PC-9 (cell line): Measurements from ENCODE around the gene NDUFAF2. TPM values are rescaled to one million over a fixed set of nuclear protein-coding genes. Genes with fewer than 3 reads are reported as not detected.
A peak's percentile ranks its signal among the peaks of the same experiment; 100 is the strongest.

Experiments
- BruUV-seq: library from RNA; stranded (reverse); fragments of 400-500 nt; replicated peaks from 2 replicates; lab custom pipeline; 2021; lab: Mats Ljungman, UMichigan
- CTCF ChIA-PET: fragments of 300-600 bp; sonication (Branson Sonifier 250); formaldehyde crosslinking; loops from one replicate; lab custom pipeline; 2022; ENCODE audit warnings: antibody characterized with exemption; lab: Charles Lee
- POLR2A ChIA-PET: fragments of 300-600 bp; sonication (Branson Sonifier 250); formaldehyde crosslinking; loops from one replicate; lab custom pipeline; 2022; ENCODE audit warnings: antibody characterized with exemption; ENCODE audit not compliant: unreplicated experiment; lab: Charles Lee
- DNase-seq, 2 experiments: peaks; one replicate each; pipeline versions ENCODE4 v3.0.0 to v3.0.0-alpha.2; 2015 to 2022; ENCODE audit warnings: mixed read lengths in 1 of 2
- H2AFZ ChIP-seq: fragments of 200-600 bp; sonication (generic); 2 replicates; pipeline ENCODE4 v1.8.1; 2017; ENCODE audit warnings: antibody characterized with exemption
- H3F3A ChIP-seq: fragments of 200-600 bp; sonication (generic); 2 replicates; pipeline ENCODE4 v1.8.1; 2017; ENCODE audit warnings: antibody characterized with exemption, mild to moderate bottlenecking, low read depth; ENCODE audit not compliant: insufficient read depth
- H3K27ac ChIP-seq: fragments of 200-600 bp; sonication (generic); 2 replicates; pipeline ENCODE4 v1.6.1; 2016; ENCODE audit warnings: mixed run types
- H3K27me3 ChIP-seq: fragments of 200-600 bp; sonication (generic); 2 replicates; pipeline ENCODE4 v1.6.1; 2016; ENCODE audit warnings: low read depth, mixed run types; ENCODE audit not compliant: insufficient read depth
- H3K36me3 ChIP-seq: fragments of 200-600 bp; sonication (generic); 2 replicates; pipeline ENCODE4 v1.6.1; 2016; ENCODE audit warnings: low read depth, mixed run types
- H3K4me1 ChIP-seq: fragments of 200-600 bp; sonication (generic); replicated peaks from 2 replicates; pipeline ENCODE4 v1.6.1; 2016; ENCODE audit warnings: mixed run types; ENCODE audit not compliant: insufficient read depth
- H3K4me2 ChIP-seq: fragments of 200-600 bp; sonication (generic); 2 replicates; pipeline ENCODE4 v1.6.1; 2017; ENCODE audit warnings: mixed run types
- H3K4me3 ChIP-seq: fragments of 200-600 bp; sonication (generic); 2 replicates; pipeline ENCODE4 v1.6.1; 2016; ENCODE audit warnings: mixed run types
- H3K79me2 ChIP-seq: fragments of 200-600 bp; sonication (generic); 2 replicates; pipeline ENCODE4 v1.6.1; 2017; ENCODE audit warnings: low read depth, mixed run types
- H3K9me2 ChIP-seq: fragments of 200-600 bp; sonication (generic); 2 replicates; pipeline ENCODE4 v1.8.1; 2017; ENCODE audit warnings: mild to moderate bottlenecking; ENCODE audit not compliant: insufficient read depth
- H3K9me3 ChIP-seq: fragments of 200-600 bp; sonication (generic); 2 replicates; pipeline ENCODE4 v1.8.1; 2016; ENCODE audit warnings: low read depth; ENCODE audit not compliant: insufficient read depth
- H4K20me1 ChIP-seq: fragments of 200-600 bp; sonication (generic); 2 replicates; pipeline ENCODE4 v1.8.1; 2017; ENCODE audit not compliant: insufficient read depth
- EZH2 ChIP-seq: fragments of 200-600 bp; sonication (generic); IDR thresholded peaks from 2 replicates; pipeline ENCODE4 v1.8.0; 2017; ENCODE audit warnings: antibody characterized with exemption, low read depth
- intact Hi-C: fragments of 100-400 bp; cut with micrococcal nuclease; formaldehyde crosslinking; loops from one replicate; pipeline ENCODE4 v1.10.0; 2022; ENCODE audit not compliant: unreplicated experiment
- total RNA-seq: library from RNA; stranded (reverse); gene quantifications from 2 replicates; pipeline ENCODE4 v1.2.3, GENCODE V29; 2021
- TF ChIP-seq, protein P1 (sequence below): fragments of 200-600 bp; sonication (generic); conservative IDR thresholded peaks from 2 replicates; pipeline ENCODE4 v1.6.1; 2017; ENCODE audit warnings: mixed run types, antibody characterized with exemption, mild to moderate bottlenecking, moderate library complexity

NDUFAF2 gene
- total RNA-seq, 1 experiment from 2014 or later, result 42.7 TPM

DNA sequence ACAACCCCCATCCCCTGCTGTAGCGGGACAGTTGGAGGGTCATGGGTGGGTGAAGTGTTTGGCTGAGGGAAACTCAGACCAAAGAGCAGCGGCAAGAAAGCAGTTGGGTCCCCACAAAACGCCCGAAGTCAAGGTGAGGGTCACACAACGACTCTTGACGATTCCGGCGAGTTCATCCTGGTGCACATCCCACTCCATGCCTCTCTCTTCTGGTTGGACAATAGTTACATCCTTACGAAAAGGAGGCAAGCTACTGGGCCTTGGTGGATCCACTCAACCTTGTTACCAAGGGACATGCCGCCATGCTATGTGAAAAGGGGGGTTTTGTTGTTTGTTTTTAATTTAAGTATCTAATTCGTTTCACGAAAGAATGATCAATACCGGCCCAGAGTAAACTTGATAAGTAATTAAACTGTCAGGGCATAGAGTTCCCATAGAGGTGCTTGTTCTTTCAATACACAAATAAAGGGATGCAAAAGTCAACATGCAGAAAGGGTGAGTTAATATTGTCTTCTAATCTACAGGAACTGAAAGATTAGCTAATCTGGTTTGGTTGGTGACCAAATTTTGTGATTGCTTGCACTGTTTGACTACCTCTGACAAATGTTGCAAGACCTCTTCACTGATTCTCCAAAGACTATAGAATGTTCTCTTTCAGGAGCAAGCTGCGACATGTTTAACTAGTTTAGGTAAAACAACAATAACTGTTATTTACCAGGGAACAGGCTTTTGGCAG lies 218.0 kb downstream of the NDUFAF2 start:
- DNase-seq, result peak in 1 of 2 experiments; percentile 43
- TF ChIP-seq, protein P1, sequence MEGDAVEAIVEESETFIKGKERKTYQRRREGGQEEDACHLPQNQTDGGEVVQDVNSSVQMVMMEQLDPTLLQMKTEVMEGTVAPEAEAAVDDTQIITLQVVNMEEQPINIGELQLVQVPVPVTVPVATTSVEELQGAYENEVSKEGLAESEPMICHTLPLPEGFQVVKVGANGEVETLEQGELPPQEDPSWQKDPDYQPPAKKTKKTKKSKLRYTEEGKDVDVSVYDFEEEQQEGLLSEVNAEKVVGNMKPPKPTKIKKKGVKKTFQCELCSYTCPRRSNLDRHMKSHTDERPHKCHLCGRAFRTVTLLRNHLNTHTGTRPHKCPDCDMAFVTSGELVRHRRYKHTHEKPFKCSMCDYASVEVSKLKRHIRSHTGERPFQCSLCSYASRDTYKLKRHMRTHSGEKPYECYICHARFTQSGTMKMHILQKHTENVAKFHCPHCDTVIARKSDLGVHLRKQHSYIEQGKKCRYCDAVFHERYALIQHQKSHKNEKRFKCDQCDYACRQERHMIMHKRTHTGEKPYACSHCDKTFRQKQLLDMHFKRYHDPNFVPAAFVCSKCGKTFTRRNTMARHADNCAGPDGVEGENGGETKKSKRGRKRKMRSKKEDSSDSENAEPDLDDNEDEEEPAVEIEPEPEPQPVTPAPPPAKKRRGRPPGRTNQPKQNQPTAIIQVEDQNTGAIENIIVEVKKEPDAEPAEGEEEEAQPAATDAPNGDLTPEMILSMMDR, result no peak
- no peak for TF ChIP-seq EZH2
- ChIA-PET CTCF (no interaction called here), POLR2A (interaction anchor here (0.6 kb wide), 1 partner anchor 136 kb away, joined by 7 read pairs; no protein-coding TSS in a partner anchor)
- Histone ChIP-seq H3K36me3 (peaks cover 26% of the 10 kb centered on the region), H4K20me1 (no peaks in the 10 kb centered on the region), H3K4me2 (peak overlapping the region; percentile 90), H3K4me1 (peaks cover 30% of the 10 kb centered on the region), H3K27me3 (no peaks in the 10 kb centered on the region), H2AFZ (peak overlapping the region; percentile 99), H3K4me3 (peak overlapping the region; percentile 95), H3K27ac (peak overlapping the region; percentile 76), H3K79me2 (peaks cover 56% of the 10 kb centered on the region), H3K9me2 (no peaks in the 10 kb centered on the region), H3F3A (no peaks in the 10 kb centered on the region), H3K9me3 (no peaks in the 10 kb centered on the region)
- intact Hi-C loops, result loop anchor here (1.0 to 10.0 kb wide), 6 partner anchors 92 to 652 kb away; no protein-coding TSS in a partner anchor
- BruUV-seq, result TSS peak; percentile 67

DNA sequence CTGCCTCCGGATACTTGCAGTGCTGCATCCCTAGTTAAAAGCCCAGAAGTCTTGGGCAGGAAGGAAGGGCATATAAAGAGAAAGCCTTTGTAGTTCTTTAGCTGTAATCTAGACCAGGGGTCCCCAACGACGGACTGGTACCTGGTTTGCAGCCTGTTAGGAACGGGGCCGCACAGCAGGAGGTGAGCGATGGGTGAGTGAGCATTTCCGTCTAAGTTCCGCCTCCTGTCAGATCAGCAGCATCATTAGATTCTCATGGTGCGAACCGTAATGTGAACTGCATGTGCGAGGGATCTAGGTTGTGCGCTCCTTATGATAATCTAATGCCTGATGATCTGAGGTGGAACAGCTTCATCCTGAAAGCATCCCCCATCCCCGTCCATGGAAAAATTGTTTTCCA lies 218.9 kb downstream of the NDUFAF2 start:
- CTCF ChIA-PET, result no interaction called here
- TF ChIP-seq, protein P1, result no peak
- TF ChIP-seq EZH2, result no peak
- Histone ChIP-seq H3K27ac (no peak overlapping the region), H3K4me3 (peak overlapping the region; percentile 95; the same call in 1 of the 2 replicates), H3K9me2 (no peaks in the 10 kb centered on the region), H2AFZ (no peak overlapping the region), H3K4me2 (peak overlapping the region; percentile 90), H3K79me2 (peaks cover 51% of the 10 kb centered on the region), H3K36me3 (peaks cover 21% of the 10 kb centered on the region), H3K4me1 (peaks cover 27% of the 10 kb centered on the region), H3F3A (no peaks in the 10 kb centered on the region), H4K20me1 (no peaks in the 10 kb centered on the region), H3K9me3 (no peaks in the 10 kb centered on the region), H3K27me3 (no peaks in the 10 kb centered on the region)
- no TSS peak for BruUV-seq
- DNase-seq, result no peak
- POLR2A ChIA-PET, result interaction anchor here (0.6 to 1.4 kb wide), 3 partner anchors 135 to 1293 kb away, joined by 4 to 7 read pairs (median 4); no protein-coding TSS in a partner anchor
- intact Hi-C loops, result loop anchor here (2.0 to 10.0 kb wide), 5 partner anchors 91 to 651 kb away; no protein-coding TSS in a partner anchor

DNA sequence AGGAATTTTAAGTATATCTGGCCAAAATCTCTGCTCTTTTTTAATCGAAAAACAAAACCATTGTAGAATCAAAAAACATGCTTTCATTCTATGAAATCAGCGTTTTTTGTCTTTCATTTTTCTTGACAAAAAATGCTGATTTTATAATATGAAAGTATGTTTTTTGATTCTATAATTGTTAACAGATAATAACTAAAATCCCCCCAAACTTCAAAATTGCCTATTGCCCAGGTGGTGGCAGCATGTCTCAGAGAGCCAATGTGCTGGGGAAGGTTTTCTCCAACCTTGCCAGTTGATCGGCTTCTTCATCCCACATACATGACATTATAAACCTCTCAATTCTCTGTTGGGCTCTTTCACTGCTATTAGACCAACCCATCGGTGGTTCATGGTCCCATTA lies 222.4 kb downstream of the NDUFAF2 start:
- no peak overlapping the region for H3K27ac ChIP-seq
- POLR2A ChIA-PET, result no interaction called here
- no peaks in the 10 kb centered on the region for H3F3A ChIP-seq
- TF ChIP-seq EZH2, result no peak
- TF ChIP-seq, protein P1, result peak; percentile 67
- intact Hi-C loops, result loop anchor here (1.0 to 10.0 kb wide), 7 partner anchors 87 to 767 kb away; no protein-coding TSS in a partner anchor
- H3K36me3 ChIP-seq, result no peaks in the 10 kb centered on the region
- peak in 1 of 2 experiments; percentile 11 for DNase-seq
- H3K9me2 ChIP-seq, result no peaks in the 10 kb centered on the region
- no peaks in the 10 kb centered on the region for H3K9me3 ChIP-seq
- no TSS peak for BruUV-seq
- H3K4me1 ChIP-seq, result peaks cover 13% of the 10 kb centered on the region
- H3K27me3 ChIP-seq, result no peaks in the 10 kb centered on the region
- H4K20me1 ChIP-seq, result no peaks in the 10 kb centered on the region
- no peak overlapping the region for H3K4me3 ChIP-seq
- H2AFZ ChIP-seq, result no peak overlapping the region
- peaks cover 20% of the 10 kb centered on the region for H3K79me2 ChIP-seq
- CTCF ChIA-PET, result no interaction called here
- no peak overlapping the region for H3K4me2 ChIP-seq
